Upper lobe of right lung (tissue), 1 donor: ENCODE results near the gene TTLL7. TPM values are rescaled to one million over a fixed set of nuclear protein-coding genes. Genes with fewer than 3 reads are reported as not detected.

ENCODE experiments used
- ATAC-seq: fragments of 200-7000 bp; cut with Tn5 transposase; one replicate; pipeline ENCODE4 v1.9.1; 2020; ENCODE audit warnings: mild to moderate bottlenecking, moderate library complexity
- DNase-seq: peaks from one replicate; pipeline ENCODE4 v3.0.0-alpha.2; 2020
- H3K27ac ChIP-seq: fragments of 200-600 bp; one replicate; pipeline ENCODE4 v1.8.0; 2022
- H3K27me3 ChIP-seq: fragments of 200-600 bp; one replicate; pipeline ENCODE4 v1.8.0; 2022; ENCODE audit warnings: mild to moderate bottlenecking
- H3K36me3 ChIP-seq: fragments of 200-600 bp; one replicate; pipeline ENCODE4 v1.8.0; 2022
- H3K4me1 ChIP-seq: fragments of 200-600 bp; one replicate; pipeline ENCODE4 v1.8.0; 2022
- H3K4me3 ChIP-seq: fragments of 200-600 bp; one replicate; pipeline ENCODE4 v1.8.0; 2022; ENCODE audit warnings: mild to moderate bottlenecking
- H3K9me3 ChIP-seq: fragments of 200-600 bp; one replicate; pipeline ENCODE4 v1.8.0; 2022
- intact Hi-C: fragments of 100-400 bp; cut with DNase I; formaldehyde crosslinking; loops from one replicate; pipeline ENCODE4 v1.11.0; 2022
- total RNA-seq: library from RNA; stranded (reverse); fragmentation: NEBNext Ultra II Directional; extraction: Animal tissue kit (Norgen Biotek cat#: 25700); gene quantifications from one replicate; pipeline ENCODE4 v1.2.1, GENCODE V29; 2021
- TF ChIP-seq, protein P1 (sequence below): fragments of 200-600 bp; IDR thresholded peaks from one replicate; pipeline ENCODE4 v1.8.0; 2022; ENCODE audit warnings: antibody characterized with exemption
- donor health status: DM: no; HTN: yes; CAD: no; lungs with severe emphysema.

TTLL7 gene
- total RNA-seq, 1 donor from 2014 or later, result 16.2 TPM

DNA sequence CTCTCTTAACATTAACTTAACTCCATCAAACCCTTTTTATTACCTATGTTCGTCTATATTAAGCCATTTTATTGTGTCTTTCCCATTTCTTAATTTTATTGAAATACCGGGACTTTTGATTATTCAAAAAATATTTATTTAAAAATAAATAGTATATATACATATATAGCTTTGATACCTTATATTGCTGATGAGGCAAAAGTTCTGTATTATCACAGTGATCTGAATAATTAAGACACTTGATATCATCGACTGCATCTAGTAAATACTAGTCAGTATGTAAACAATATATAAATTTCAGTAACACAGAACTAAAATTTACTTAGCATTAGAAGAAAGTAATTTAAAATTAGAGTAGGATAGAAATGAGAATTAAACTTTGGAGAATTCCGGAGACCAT lies 22.0 kb downstream of the TTLL7 start:
- DNase-seq (no peak), ATAC-seq (no peak)
- TF ChIP-seq, protein P1, sequence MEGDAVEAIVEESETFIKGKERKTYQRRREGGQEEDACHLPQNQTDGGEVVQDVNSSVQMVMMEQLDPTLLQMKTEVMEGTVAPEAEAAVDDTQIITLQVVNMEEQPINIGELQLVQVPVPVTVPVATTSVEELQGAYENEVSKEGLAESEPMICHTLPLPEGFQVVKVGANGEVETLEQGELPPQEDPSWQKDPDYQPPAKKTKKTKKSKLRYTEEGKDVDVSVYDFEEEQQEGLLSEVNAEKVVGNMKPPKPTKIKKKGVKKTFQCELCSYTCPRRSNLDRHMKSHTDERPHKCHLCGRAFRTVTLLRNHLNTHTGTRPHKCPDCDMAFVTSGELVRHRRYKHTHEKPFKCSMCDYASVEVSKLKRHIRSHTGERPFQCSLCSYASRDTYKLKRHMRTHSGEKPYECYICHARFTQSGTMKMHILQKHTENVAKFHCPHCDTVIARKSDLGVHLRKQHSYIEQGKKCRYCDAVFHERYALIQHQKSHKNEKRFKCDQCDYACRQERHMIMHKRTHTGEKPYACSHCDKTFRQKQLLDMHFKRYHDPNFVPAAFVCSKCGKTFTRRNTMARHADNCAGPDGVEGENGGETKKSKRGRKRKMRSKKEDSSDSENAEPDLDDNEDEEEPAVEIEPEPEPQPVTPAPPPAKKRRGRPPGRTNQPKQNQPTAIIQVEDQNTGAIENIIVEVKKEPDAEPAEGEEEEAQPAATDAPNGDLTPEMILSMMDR, result no peak
- Histone ChIP-seq H3K9me3 (no peaks in the 10 kb centered on the region), H3K36me3 (no peaks in the 10 kb centered on the region), H3K4me3 (no peak overlapping the region), H3K27ac (no peak overlapping the region), H3K4me1 (no peaks in the 10 kb centered on the region), H3K27me3 (no peaks in the 10 kb centered on the region)
- intact Hi-C loops, result no loop called here

DNA sequence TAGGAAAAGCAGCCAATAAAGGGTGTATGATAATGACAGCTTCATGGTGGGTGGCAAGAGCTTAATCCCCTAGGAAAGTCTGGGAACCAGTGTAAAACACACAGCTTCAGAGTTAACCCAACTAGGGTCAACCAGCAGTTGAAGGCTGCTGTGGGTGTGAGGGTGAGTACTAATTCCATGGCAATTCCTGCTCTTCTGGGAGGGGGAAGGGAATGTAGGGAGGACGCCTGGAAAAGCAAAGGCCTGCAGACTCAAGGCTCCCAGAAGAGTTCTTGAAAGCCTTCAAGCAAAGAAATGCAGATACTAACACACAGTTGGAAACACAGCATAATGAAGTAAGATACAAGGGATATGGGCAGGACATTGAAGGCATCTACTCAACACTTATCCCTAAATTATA lies 28.1 kb downstream of the TTLL7 start:
- TF ChIP-seq, protein P1, result no peak
- Histone ChIP-seq H3K9me3 (no peaks in the 10 kb centered on the region), H3K27me3 (no peaks in the 10 kb centered on the region), H3K36me3 (no peaks in the 10 kb centered on the region), H3K4me1 (no peaks in the 10 kb centered on the region), H3K4me3 (no peak overlapping the region), H3K27ac (no peak overlapping the region)
- intact Hi-C loops, result no loop called here
- DNase-seq, result no peak
- ATAC-seq, result no peak

GRCh38 chr1:83970114-83970513 lies 28.8 kb downstream of the TTLL7 start:
- Histone ChIP-seq H3K4me1 (no peaks in the 10 kb centered on the region), H3K36me3 (no peaks in the 10 kb centered on the region), H3K9me3 (no peaks in the 10 kb centered on the region), H3K4me3 (no peak overlapping the region), H3K27ac (no peak overlapping the region), H3K27me3 (no peaks in the 10 kb centered on the region)
- TF ChIP-seq, protein P1, result no peak
- ATAC-seq (no peak), DNase-seq (no peak)
- intact Hi-C loops, result no loop called here

DNA sequence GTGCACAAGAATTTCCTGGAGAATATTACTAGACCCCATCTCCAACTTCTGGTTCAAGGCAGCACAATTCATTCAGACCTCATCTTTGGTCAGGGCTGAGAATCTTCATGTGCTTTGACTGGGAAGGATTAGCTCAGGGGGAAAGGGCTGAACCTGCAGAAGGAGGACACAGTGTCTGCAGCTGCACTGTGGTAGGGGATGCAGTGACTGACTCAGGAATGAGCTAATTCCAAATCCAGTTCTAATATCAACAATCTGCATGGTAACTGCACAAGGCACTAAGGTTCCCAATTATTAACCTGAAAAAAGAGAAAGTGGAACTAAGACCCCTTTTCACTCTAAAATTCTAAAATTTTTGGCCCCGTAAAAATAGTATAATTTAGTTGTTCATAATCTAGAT lies 31.6 kb downstream of the TTLL7 start:
- TF ChIP-seq, protein P1, result no peak
- ATAC-seq (no peak), DNase-seq (no peak)
- intact Hi-C loops, result no loop called here
- Histone ChIP-seq H3K36me3 (no peaks in the 10 kb centered on the region), H3K27me3 (no peaks in the 10 kb centered on the region), H3K9me3 (no peaks in the 10 kb centered on the region), H3K4me3 (no peak overlapping the region), H3K27ac (no peak overlapping the region), H3K4me1 (no peaks in the 10 kb centered on the region)

DNA sequence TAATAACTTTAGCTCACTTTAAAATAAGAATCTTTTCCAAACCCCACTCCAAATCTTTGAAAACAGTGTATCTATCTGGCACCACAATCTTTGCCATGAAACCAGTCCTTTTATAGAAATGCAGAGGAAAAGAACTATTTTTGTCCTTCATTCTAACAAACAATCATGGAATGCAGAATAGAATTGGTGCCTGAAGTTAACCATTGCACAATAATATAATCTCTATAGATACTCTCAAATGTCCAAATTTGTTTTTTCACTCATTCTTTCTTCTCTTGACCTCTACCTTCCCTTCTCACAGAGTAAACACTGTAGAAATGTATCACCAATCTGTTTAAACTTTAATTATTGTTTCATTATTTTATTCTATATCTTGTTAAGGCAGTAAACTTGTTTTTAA lies 34.8 kb downstream of the TTLL7 start:
- H3K4me1 ChIP-seq, result no peaks in the 10 kb centered on the region
- TF ChIP-seq, protein P1, result no peak
- intact Hi-C loops, result no loop called here
- DNase-seq (no peak), ATAC-seq (no peak)
- no peaks in the 10 kb centered on the region for H3K36me3 ChIP-seq
- no peaks in the 10 kb centered on the region for H3K9me3 ChIP-seq
- no peak overlapping the region for H3K4me3 ChIP-seq
- H3K27ac ChIP-seq, result no peak overlapping the region
- no peaks in the 10 kb centered on the region for H3K27me3 ChIP-seq

DNA sequence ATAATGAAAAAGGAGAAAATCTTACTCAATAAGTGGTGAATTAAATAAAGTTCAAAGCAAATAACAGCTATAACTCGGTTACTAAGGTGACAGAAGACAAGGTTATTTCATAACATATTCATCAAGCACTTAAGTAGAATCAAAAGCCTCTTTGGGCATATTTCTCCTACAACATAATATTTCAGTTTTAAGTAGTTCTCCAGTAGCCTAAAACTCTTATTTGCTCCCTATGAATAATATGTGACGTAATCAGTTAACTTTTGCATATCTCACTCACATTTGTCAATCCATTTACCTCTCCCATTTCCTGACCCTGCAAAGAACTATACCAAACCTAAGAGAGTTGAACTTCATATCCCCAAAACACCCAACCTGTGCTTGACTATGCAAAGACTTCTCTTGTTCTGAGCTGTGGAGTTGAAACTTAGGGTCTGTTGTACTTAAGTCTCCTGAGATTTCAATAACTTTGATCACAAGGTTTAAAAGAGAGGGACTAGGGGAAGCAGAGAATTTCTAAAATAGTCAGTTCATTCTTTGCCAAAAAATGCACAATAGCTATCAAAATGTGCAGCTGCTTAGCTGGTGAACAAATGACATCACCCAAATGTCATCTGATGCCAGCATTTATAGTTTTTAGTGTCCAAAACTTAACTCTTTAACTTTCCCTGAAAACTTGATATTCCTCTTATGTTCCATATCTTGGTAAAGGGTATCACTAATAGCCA lies 37.2 kb downstream of the TTLL7 start:
- H3K4me1 ChIP-seq, result no peaks in the 10 kb centered on the region

More for the DNA sequence above, 37.2 kb downstream of the TTLL7 start:
- H3K36me3 ChIP-seq, result no peaks in the 10 kb centered on the region
- H3K4me3 ChIP-seq, result no peak overlapping the region
- TF ChIP-seq, protein P1, result no peak
- H3K9me3 ChIP-seq, result no peaks in the 10 kb centered on the region
- H3K27me3 ChIP-seq, result no peaks in the 10 kb centered on the region
- no peak for DNase-seq
- ATAC-seq, result no peak
- no peak overlapping the region for H3K27ac ChIP-seq
- intact Hi-C loops, result no loop called here
